ENCODE results near the gene TMBIM1. TPM values are rescaled to one million over a fixed set of nuclear protein-coding genes. Genes with fewer than 3 reads are reported as not detected.

Gene TMBIM1
- total and polyA plus RNA-seq, 9 donors: 80.6 to 259 (median 114) TPM

DNA sequence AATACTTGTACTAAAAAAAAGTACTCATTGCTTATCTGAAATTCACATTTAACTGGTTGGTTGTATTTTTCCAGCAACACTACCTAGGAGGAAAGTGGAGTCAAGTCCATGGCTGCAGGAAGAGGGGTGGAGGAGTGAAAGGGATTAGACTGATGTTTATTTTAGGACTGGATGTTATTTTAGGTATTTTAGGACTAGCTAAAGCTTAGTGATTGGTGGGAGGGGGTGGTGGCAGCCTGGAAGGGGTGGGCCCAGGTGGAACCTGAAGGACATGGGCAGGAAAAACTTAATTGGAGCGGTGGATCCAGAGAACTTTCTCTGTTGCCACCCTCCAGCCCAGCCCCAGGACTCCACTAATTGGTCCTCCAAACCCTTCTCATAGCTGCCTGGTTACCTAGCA, 3.9 kb upstream of the TMBIM1 start:
- intact Hi-C loops (cut with DNase I): loop anchor here in 3 of 4 donors (5.0 to 10.0 kb wide), 2 partner anchors 96 to 169 kb away; no protein-coding TSS in a partner anchor
- Histone ChIP-seq H3K4me3 (no peak overlapping the region), H3K4me1 (ENCODE audit: insufficient read depth) (no peaks in the 10 kb centered on the region), H3K36me3 (no peaks in the 10 kb centered on the region), H3K9me3 (no peaks in the 10 kb centered on the region), H3K27me3 (no peaks in the 10 kb centered on the region), H3K27ac (no peak overlapping the region)
- 77 to 88% (median 78%) methylated on average over 1 of the region's 1 CpG for WGBS, 3 donors
- no peak for DNase-seq
- TF ChIP-seq CTCF (IDR thresholded peaks at IDR 0.05) (no peak), EP300 (IDR thresholded peaks at IDR 0.05) (no peak), POLR2A (IDR thresholded peaks at IDR 0.05) (no peak)

DNA sequence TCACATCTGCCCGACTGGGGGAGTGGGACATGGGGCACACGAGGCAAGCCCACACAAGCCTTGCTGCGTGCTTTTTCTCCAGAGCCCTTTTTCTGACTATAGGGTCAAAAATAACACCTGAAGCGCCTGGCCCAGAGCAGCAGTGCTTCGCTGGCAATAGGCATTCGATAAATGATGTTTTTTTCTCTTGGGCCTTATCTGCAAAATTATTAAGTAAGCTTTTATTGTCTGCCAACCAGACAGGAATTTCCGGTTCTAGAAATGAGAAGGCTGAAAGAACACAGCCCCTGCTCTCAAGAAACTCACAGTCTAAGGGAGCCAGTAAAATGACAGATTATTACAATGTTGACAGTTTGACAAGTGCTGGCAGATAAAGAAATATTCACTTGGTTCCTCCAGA, 2.7 kb upstream of the TMBIM1 start:
- no peaks in the 10 kb centered on the region for H3K36me3 ChIP-seq
- H3K4me3 ChIP-seq: no peak overlapping the region
- H3K27me3 ChIP-seq: no peaks in the 10 kb centered on the region
- intact Hi-C loops (cut with DNase I): loop anchor here in 3 of 4 donors (5.0 to 10.0 kb wide), 2 partner anchors 97 to 170 kb away; no protein-coding TSS in a partner anchor
- 58 to 67% (median 60%) methylated on average over 7 of the region's 7 CpGs for WGBS, 3 donors
- no peak overlapping the region for H3K27ac ChIP-seq
- H3K9me3 ChIP-seq: no peaks in the 10 kb centered on the region
- peaks cover 5% of the 10 kb centered on the region for H3K4me1 ChIP-seq (ENCODE audit: insufficient read depth)
- DNase-seq: no peak
- TF ChIP-seq POLR2A (IDR thresholded peaks at IDR 0.05) (no peak), CTCF (IDR thresholded peaks at IDR 0.05) (no peak), EP300 (IDR thresholded peaks at IDR 0.05) (no peak)

DNA sequence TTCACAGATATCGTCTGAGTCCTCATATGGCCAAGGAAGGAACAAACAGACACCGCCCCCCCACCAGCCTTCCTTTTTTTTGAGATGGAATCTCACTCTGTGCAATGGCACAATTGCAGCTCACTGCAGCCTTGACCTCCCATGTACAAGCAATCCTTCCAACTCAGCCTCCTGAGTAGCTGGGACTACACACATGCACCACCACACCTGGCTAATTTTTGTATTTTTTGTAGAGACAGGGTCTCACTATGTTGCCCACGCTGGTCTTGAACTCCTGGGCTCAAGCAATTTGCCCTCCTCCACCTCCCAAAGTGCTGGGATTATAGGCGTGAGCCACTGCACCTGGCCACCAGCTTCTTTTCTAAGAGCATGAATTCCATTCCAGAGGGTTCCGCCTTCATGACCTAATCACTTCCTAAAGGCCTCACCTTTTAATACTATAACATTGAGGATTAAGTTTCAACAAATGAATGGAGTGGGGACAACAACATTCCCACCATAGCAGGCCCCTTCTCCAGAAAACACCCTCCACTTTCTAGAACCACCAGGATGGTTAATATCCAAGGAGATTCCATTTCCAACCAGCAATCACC, 2.2 kb upstream of the TMBIM1 start:
- H3K27me3 ChIP-seq: no peaks in the 10 kb centered on the region
- no peak for DNase-seq
- WGBS, 3 donors: 86 to 93% (median 88%) methylated on average over 5 of the region's 5 CpGs
- peaks cover 7% of the 10 kb centered on the region for H3K4me1 ChIP-seq (ENCODE audit: insufficient read depth)
- no peaks in the 10 kb centered on the region for H3K36me3 ChIP-seq
- TF ChIP-seq EP300 (IDR thresholded peaks at IDR 0.05): no peak
- no peak for TF ChIP-seq CTCF (IDR thresholded peaks at IDR 0.05)
- TF ChIP-seq POLR2A (IDR thresholded peaks at IDR 0.05): no peak
- intact Hi-C loops (cut with DNase I): loop anchor here (5.0 to 10.0 kb wide), 3 partner anchors 98 to 170 kb away; partner anchors contain the start of gene CTDSP1 (in 1 of the 4)
- H3K4me3 ChIP-seq: no peak overlapping the region
- H3K27ac ChIP-seq: no peak overlapping the region
- H3K9me3 ChIP-seq: no peaks in the 10 kb centered on the region

DNA sequence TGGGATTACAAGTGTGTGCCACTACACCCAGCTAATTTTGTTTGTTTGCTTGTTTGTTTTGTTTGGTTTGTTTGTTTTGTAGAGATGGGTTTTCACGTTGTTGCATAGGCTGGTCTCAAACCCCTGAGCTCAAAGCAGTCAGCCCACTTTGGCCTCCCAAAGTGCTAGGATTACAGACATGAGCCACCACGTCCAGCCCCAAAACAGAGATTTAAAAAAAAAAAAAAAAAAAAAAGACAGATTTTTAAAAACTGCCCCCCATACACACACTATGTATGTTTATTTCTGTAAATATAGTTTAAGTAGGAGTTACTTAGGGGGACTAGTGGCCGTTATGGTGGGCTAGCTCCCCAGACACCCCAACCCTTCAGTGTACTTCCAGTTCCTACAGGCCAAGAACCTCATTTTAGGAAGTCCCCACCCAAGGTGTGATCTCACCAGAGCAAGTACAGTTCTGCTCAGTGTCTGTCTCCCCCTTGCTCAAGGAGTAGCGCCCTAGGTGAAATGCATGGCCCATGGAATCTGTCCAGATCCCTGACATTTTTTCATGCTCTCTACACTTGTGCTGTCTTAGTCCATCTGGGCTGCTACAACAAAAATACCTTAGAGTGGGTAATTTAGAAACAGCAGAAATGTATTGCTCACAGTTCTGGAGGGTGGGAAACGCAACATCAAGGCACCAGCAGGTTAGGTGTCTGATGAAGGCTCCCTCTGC, 1.6 kb upstream of the TMBIM1 start:
- no peak overlapping the region for H3K27ac ChIP-seq
- no peaks in the 10 kb centered on the region for H3K27me3 ChIP-seq
- H3K4me3 ChIP-seq: no peak overlapping the region
- H3K4me1 ChIP-seq (ENCODE audit: insufficient read depth): peaks cover 7% of the 10 kb centered on the region
- intact Hi-C loops (cut with DNase I): loop anchor here in 2 of 4 donors (5.0 to 10.0 kb wide), 2 partner anchors 103 to 171 kb away; partner anchors contain the start of gene CTDSP1 (in 1 of the 2)
- no peaks in the 10 kb centered on the region for H3K9me3 ChIP-seq
- 64 to 70% (median 65%) methylated on average over 5 of the region's 5 CpGs for WGBS, 3 donors
- DNase-seq: no peak
- TF ChIP-seq EP300 (IDR thresholded peaks at IDR 0.05) (no peak), POLR2A (IDR thresholded peaks at IDR 0.05) (no peak), CTCF (IDR thresholded peaks at IDR 0.05) (no peak)
- no peaks in the 10 kb centered on the region for H3K36me3 ChIP-seq
